Endothelial cell of umbilical vein (primary cell): ENCODE measurements around the gene MED23.

Experiments used
- CTCF ChIP-seq, 2 donors: IDR thresholded peaks; 1 replicate in 1 of 2; 2 replicates in 1 of 2; pipeline ENCODE4 v1.5.1; 2011; ENCODE audit warnings: low read length in 2 of 2, mild to moderate bottlenecking in 2 of 2, moderate library complexity in 2 of 2, control low read depth in 1 of 2, inconsistent platforms in 1 of 2, low read depth in 1 of 2; ENCODE audit not compliant: insufficient read depth in 1 of 2; ENCODE audit errors: extremely low read depth in 1 of 2
- EZH2 ChIP-seq: IDR thresholded peaks from 2 replicates; pipeline ENCODE4 v1.6.1; 2012; ENCODE audit warnings: borderline replicate concordance, low read depth, mild to moderate bottlenecking, moderate library complexity, low read length, inconsistent platforms; ENCODE audit not compliant: severe bottlenecking

- no peak for TF ChIP-seq EZH2
- no peak for TF ChIP-seq CTCF (IDR thresholded peaks at IDR 0.05; ENCODE audit: extremely low read depth in 1 of 2, insufficient read depth in 1 of 2, low read depth in 1 of 2, low read length in 2 of 2)
Measured at GRCh38 chr6:131652472-131652871, 24.4 kb upstream of the MED23 start.
